ENCODE measurements around the gene APLP2. TPM values are rescaled to one million over a fixed set of nuclear protein-coding genes. Genes with fewer than 3 reads are reported as not detected.

Gene APLP2
- total RNA-seq, 1 experiment from 2014 or later, result 345 TPM

DNA sequence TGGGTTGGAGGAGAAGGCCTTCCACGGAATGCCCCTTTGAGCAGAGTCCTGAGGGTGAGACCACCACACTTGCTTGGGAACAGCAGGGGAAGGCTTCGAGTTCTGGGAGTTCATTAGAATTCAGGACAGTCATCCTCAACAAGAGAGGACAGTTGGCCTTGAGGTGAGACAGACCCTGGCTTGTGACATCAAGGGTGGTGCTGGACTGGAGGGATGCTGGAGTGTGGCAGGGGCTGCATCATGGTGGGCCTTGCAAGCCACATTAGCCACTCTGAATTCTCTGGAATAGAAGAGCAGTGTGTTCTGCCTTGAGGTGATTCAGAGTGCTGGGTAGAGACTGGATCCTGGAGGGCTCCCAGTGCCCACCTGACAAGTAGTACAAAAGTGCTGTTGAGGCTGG lies 26.3 kb downstream of the APLP2 start (continued):
- TF ChIP-seq, protein P1, sequence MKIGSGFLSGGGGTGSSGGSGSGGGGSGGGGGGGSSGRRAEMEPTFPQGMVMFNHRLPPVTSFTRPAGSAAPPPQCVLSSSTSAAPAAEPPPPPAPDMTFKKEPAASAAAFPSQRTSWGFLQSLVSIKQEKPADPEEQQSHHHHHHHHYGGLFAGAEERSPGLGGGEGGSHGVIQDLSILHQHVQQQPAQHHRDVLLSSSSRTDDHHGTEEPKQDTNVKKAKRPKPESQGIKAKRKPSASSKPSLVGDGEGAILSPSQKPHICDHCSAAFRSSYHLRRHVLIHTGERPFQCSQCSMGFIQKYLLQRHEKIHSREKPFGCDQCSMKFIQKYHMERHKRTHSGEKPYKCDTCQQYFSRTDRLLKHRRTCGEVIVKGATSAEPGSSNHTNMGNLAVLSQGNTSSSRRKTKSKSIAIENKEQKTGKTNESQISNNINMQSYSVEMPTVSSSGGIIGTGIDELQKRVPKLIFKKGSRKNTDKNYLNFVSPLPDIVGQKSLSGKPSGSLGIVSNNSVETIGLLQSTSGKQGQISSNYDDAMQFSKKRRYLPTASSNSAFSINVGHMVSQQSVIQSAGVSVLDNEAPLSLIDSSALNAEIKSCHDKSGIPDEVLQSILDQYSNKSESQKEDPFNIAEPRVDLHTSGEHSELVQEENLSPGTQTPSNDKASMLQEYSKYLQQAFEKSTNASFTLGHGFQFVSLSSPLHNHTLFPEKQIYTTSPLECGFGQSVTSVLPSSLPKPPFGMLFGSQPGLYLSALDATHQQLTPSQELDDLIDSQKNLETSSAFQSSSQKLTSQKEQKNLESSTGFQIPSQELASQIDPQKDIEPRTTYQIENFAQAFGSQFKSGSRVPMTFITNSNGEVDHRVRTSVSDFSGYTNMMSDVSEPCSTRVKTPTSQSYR (CRISPR knock-in tag; IDR thresholded peaks at IDR 0.05), result no peak
- TF ChIP-seq EMX1 (CRISPR knock-in tag; IDR thresholded peaks at IDR 0.05) (no peak), KAT7 (CRISPR knock-in tag; IDR thresholded peaks at IDR 0.05; ENCODE audit: borderline replicate concordance) (no peak)

- ATAC-seq, result no peak
These were observed 27.1 kb downstream of the APLP2 start for GRCh38 chr11:130096823-130097222.

GRCh38 chr11:130097285-130097684 lies 27.6 kb downstream of the APLP2 start:
- ATAC-seq (no peak), DNase-seq (ENCODE audit: low spot score) (no peak)
- H3K4me1 Mint-ChIP-seq, result peaks cover 30% of the 10 kb centered on the region
- ChIA-PET CTCF (interaction anchor here (1.0 kb wide), 1 partner anchor 105 kb away, joined by 3 read pairs; no protein-coding TSS in a partner anchor), POLR2A (no interaction called here)
- H3K4me3 Mint-ChIP-seq, result no peak overlapping the region
- H3K27ac Mint-ChIP-seq, result no peak overlapping the region
- peaks cover 13% of the 10 kb centered on the region for H3K9me3 Mint-ChIP-seq
- H3K27me3 Mint-ChIP-seq (ENCODE audit: low read depth), result no peaks in the 10 kb centered on the region
- H3K36me3 Mint-ChIP-seq, result peaks cover 9% of the 10 kb centered on the region
- TF ChIP-seq ZNF532 (CRISPR knock-in tag; IDR thresholded peaks at IDR 0.05; ENCODE audit: borderline replicate concordance), result no peak
- no peak for TF ChIP-seq CREB1 (CRISPR knock-in tag; IDR thresholded peaks at IDR 0.05)
- no peak for TF ChIP-seq ATF1 (CRISPR knock-in tag; IDR thresholded peaks at IDR 0.05)
- TF ChIP-seq TEAD4 (CRISPR knock-in tag; IDR thresholded peaks at IDR 0.05), result no peak
- peak; percentile 81; the same call in 1 of the 2 replicates for TF ChIP-seq ZNF121 (CRISPR knock-in tag; IDR thresholded peaks at IDR 0.05)
- TF ChIP-seq, protein P2, sequence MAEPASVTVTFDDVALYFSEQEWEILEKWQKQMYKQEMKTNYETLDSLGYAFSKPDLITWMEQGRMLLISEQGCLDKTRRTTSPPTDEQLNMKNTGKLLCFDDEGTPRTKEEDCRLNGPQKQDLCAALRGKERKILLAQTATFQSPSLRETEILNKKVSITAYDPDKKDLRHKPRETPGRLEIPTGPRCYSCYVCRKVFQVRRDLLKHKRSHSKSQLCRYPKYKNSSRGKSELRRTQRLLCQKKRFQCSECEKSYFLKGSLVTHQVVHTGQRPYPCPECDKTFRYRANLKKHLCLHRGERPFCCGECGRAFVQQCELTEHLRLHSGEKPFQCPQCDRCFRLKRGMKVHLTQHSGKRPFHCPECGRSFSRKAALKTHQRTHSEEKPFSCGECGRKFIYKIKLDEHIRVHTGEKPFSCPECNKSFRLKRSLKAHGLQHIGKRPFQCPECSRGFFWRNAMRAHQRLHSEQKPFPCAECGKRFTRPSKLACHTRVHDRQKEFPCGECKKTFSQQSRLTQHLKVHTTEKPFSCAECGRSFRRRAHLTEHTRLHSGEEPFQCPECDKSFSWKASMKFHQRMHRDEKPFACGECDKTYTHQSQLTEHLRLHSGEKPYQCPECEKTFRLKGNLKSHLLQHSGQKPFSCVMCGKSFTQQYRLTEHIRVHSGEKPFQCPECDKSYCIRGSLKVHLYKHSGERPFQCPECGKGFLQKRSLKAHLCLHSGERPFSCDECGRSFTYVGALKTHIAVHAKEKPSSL (CRISPR knock-in tag; conservative IDR thresholded peaks at IDR 0.05), result no peak

More at GRCh38 chr11:130096823-130097222, 27.1 kb downstream of the APLP2 start:
- no peak for DNase-seq (ENCODE audit: low spot score)
- H3K27me3 Mint-ChIP-seq (ENCODE audit: low read depth), result no peaks in the 10 kb centered on the region
- no peak overlapping the region for H3K27ac Mint-ChIP-seq
- H3K4me1 Mint-ChIP-seq, result peaks cover 25% of the 10 kb centered on the region
- H3K9me3 Mint-ChIP-seq, result peaks cover 13% of the 10 kb centered on the region
- ChIA-PET CTCF (interaction anchor here (1.0 kb wide), 1 partner anchor 105 kb away, joined by 3 read pairs; no protein-coding TSS in a partner anchor), POLR2A (no interaction called here)
- peaks cover 9% of the 10 kb centered on the region for H3K36me3 Mint-ChIP-seq
- no peak overlapping the region for H3K4me3 Mint-ChIP-seq
- TF ChIP-seq ZSCAN18 (CRISPR knock-in tag; IDR thresholded peaks at IDR 0.05) (no peak), ZNF138 (CRISPR knock-in tag; conservative IDR thresholded peaks at IDR 0.05) (no peak), ZNF219 (CRISPR knock-in tag; IDR thresholded peaks at IDR 0.05; ENCODE audit: borderline replicate concordance) (no peak), NR2C2 (CRISPR knock-in tag; IDR thresholded peaks at IDR 0.05) (no peak), NFE2L1 (CRISPR knock-in tag; IDR thresholded peaks at IDR 0.05) (no peak), E2F1 (CRISPR knock-in tag; IDR thresholded peaks at IDR 0.05) (no peak)
- TF ChIP-seq, protein P1 (CRISPR knock-in tag; IDR thresholded peaks at IDR 0.05), result no peak
- TF ChIP-seq, protein P3, sequence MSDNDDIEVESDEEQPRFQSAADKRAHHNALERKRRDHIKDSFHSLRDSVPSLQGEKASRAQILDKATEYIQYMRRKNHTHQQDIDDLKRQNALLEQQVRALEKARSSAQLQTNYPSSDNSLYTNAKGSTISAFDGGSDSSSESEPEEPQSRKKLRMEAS (CRISPR knock-in tag; IDR thresholded peaks at IDR 0.05), result no peak

All from WTC11 (cell line).